ENCODE results near the gene VPS51. TPM values are rescaled to one million over a fixed set of nuclear protein-coding genes. Genes with fewer than 3 reads are reported as not detected.

Gene VPS51
- total and polyA plus RNA-seq, 9 of the 15 experiments (the other 6 are each of a cell fraction or from before 2014, with no cell fraction given), result 1.8 to 143 (median 46.8) TPM

DNA sequence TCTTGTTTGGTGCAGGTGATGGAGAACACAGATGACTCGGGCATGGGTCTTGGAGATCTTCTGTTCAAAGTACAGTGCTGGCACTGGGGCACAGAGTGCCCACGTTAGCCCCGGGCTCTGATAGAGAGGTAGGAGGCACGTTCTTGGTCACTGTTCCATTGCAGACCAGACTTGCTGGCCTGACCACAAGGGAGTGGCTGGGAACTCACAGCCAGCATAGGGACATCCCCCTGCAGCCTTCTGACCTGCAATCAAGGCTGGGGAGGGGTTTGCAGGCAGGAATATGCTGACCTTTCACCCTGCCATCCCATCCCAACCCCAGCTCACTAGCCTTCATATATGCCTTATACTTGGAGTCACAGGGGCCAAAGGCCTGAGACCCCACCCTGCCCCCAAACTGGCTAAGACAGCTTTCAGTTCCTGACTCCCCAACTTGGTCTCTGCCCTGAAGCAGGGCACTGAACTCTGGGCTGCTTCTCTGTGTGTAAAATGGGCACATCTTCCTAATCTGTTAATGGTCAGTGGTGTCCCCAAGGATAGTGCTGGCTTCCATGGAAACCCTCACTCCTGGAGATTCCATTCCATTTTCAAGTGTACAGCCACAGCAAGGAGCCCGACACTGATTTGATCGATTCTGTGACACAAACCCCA, 30.7 kb downstream of the VPS51 start:
- DNase-seq (ENCODE audit: extremely low read depth in 1 of 4, low spot score in 3 of 4) (peak in 1 of 4 experiments; percentile 15), FAIRE-seq (no peak), ATAC-seq (no peak)
- Histone ChIP-seq H3K79me2 (ENCODE audit: control insufficient read depth, insufficient read depth, low read length) (peaks cover 42% of the 10 kb centered on the region), H3K9ac (ENCODE audit: insufficient read depth in 1 of 2, low read depth in 2 of 2, low read length in 2 of 2) (peak overlapping the region in 1 of 2 experiments; percentile 21; a peak in 1 of 4 replicates), H3K36me3 (ENCODE audit: control insufficient read depth, insufficient read depth, low read length) (peaks cover 78% of the 10 kb centered on the region), H4K20me1 (replicated peaks; ENCODE audit: control insufficient read depth, insufficient read depth, low read length) (peaks cover 6% of the 10 kb centered on the region; the same call in 1 of the 2 replicates), H3K27me3 (ENCODE audit: control insufficient read depth in 2 of 2, insufficient read depth in 2 of 2, low read length in 2 of 2) (no peaks in the 10 kb centered on the region), H3K9me3 (replicated peaks; ENCODE audit: control insufficient read depth, insufficient read depth, low read depth, low read length) (no peaks in the 10 kb centered on the region), H3K4me2 (ENCODE audit: insufficient read depth, low read length) (no peak overlapping the region), H3K4me3 (no peak overlapping the region), H2AFZ (ENCODE audit: low read depth, low read length) (no peak overlapping the region), H3K27ac (ENCODE audit: extremely low read depth, low read depth, low read length) (no peak overlapping the region), H3K4me1 (replicated peaks in 1 of 2; ENCODE audit: control insufficient read depth in 2 of 2, insufficient read depth in 2 of 2, low read length in 2 of 2) (peaks cover 0 to 19% of the 10 kb centered on the region in 2 experiments; a peak in 4 of 5 replicates), H3K9me1 (ENCODE audit: control insufficient read depth, insufficient read depth, low read length) (no peaks in the 10 kb centered on the region)
- WGBS (ENCODE audit: insufficient coverage, low coverage, missing lambda C conversion rate), result 86% methylated on average over 6 of the region's 6 CpGs
- in situ Hi-C loops (cut with MboI), result no loop called here
- BruUV-seq (replicated peaks), result no TSS peak
- intact Hi-C loops (cut with micrococcal nuclease), result no loop called here
- ChIA-PET CTCF (ENCODE audit: low intra/inter-chr PET ratio) (no interaction called here), POLR2A (interaction anchor here (0.6 to 1.3 kb wide), 4 partner anchors 10 to 154 kb away, joined by 3 to 4 read pairs (median 4); no protein-coding TSS in a partner anchor)
- TF ChIP-seq TRIM28 (IDR thresholded peaks at IDR 0.05) (no peak), POLR2B (IDR thresholded peaks at IDR 0.05; ENCODE audit: low read depth, partially characterized antibody) (peak; percentile 29), ZNF274 (IDR thresholded peaks at IDR 0.05; ENCODE audit: borderline replicate concordance, low read depth, low read length) (no peak), SUPT5H (IDR thresholded peaks at IDR 0.05) (peak; percentile 56), PML (IDR thresholded peaks at IDR 0.05; ENCODE audit: low read length) (peak; percentile 27; the same call in 1 of the 2 replicates), ZNF316 (IDR thresholded peaks at IDR 0.05) (peak; percentile 26; the same call in 1 of the 2 replicates), RBFOX2 (IDR thresholded peaks at IDR 0.05; ENCODE audit: low read depth, low read length) (peak; percentile 57; the same call in 1 of the 2 replicates), KDM5B (IDR thresholded peaks at IDR 0.05; ENCODE audit: insufficient replicate concordance, low read depth, low read length) (peak; percentile 27), POLR2A (conservative IDR thresholded peaks at IDR 0.05) (peak; percentile 65)
- TF ChIP-seq, protein P1, sequence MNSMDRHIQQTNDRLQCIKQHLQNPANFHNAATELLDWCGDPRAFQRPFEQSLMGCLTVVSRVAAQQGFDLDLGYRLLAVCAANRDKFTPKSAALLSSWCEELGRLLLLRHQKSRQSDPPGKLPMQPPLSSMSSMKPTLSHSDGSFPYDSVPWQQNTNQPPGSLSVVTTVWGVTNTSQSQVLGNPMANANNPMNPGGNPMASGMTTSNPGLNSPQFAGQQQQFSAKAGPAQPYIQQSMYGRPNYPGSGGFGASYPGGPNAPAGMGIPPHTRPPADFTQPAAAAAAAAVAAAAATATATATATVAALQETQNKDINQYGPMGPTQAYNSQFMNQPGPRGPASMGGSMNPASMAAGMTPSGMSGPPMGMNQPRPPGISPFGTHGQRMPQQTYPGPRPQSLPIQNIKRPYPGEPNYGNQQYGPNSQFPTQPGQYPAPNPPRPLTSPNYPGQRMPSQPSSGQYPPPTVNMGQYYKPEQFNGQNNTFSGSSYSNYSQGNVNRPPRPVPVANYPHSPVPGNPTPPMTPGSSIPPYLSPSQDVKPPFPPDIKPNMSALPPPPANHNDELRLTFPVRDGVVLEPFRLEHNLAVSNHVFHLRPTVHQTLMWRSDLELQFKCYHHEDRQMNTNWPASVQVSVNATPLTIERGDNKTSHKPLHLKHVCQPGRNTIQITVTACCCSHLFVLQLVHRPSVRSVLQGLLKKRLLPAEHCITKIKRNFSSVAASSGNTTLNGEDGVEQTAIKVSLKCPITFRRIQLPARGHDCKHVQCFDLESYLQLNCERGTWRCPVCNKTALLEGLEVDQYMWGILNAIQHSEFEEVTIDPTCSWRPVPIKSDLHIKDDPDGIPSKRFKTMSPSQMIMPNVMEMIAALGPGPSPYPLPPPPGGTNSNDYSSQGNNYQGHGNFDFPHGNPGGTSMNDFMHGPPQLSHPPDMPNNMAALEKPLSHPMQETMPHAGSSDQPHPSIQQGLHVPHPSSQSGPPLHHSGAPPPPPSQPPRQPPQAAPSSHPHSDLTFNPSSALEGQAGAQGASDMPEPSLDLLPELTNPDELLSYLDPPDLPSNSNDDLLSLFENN (IDR thresholded peaks at IDR 0.05; ENCODE audit: low read depth in 2 of 2, low read length in 2 of 2), result no peak
- TF ChIP-seq, protein P2, sequence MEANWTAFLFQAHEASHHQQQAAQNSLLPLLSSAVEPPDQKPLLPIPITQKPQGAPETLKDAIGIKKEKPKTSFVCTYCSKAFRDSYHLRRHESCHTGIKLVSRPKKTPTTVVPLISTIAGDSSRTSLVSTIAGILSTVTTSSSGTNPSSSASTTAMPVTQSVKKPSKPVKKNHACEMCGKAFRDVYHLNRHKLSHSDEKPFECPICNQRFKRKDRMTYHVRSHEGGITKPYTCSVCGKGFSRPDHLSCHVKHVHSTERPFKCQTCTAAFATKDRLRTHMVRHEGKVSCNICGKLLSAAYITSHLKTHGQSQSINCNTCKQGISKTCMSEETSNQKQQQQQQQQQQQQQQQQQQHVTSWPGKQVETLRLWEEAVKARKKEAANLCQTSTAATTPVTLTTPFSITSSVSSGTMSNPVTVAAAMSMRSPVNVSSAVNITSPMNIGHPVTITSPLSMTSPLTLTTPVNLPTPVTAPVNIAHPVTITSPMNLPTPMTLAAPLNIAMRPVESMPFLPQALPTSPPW (CRISPR knock-in tag; IDR thresholded peaks at IDR 0.05), result no peak
- TF ChIP-seq, protein P3, sequence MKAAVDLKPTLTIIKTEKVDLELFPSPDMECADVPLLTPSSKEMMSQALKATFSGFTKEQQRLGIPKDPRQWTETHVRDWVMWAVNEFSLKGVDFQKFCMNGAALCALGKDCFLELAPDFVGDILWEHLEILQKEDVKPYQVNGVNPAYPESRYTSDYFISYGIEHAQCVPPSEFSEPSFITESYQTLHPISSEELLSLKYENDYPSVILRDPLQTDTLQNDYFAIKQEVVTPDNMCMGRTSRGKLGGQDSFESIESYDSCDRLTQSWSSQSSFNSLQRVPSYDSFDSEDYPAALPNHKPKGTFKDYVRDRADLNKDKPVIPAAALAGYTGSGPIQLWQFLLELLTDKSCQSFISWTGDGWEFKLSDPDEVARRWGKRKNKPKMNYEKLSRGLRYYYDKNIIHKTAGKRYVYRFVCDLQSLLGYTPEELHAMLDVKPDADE (conservative IDR thresholded peaks at IDR 0.05; ENCODE audit: control insufficient read depth, low read depth, low read length), result no peak

All from K562 (cell line).